Measurements from ENCODE around the gene DPRX.
"Not testable (repeated sequence)": the region's sequence is repeated elsewhere in the genome, so short reads cannot be mapped to it uniquely, and the experiment has no call there.

Gene DPRX

DNA sequence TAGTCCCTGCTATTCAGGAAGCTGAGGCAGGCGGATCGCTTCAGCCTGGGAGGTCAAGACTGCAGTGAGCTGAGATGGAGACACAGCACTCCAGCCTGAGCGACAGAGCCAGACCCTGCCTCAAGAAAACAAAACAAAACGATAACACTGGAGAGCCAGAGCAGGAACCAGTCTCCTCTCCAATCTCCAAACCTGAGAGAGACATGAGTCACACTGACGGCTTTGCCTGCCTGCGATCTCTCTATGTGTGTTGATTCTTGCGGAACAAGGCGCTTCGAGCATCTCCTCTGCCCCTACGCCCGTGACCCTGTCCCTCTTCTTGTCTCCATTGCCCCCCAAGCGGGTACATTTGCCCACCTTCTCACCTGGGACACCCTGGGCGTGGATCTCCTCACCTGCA, 15.6 kb downstream of the DPRX start:
- no peak for DNase-seq

DNA sequence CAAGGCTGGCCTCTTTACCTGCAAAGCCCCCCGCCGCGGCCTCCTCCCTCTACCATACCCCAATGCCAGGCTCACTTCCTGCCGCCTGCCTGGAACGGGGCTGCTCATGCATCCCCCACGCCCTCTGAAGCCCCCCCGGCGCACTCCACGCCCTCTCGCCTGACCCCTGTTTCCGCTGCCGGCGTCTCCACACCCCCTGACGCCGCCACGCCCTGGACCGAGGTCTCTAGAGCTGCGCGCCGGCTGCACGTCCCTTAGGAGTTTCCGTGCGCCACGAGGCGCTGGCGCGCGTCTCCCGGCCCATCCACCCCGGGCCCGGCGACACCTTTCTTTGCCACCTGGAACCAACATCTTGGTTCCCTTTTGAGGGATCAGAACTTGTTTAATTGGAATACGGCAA, 16.0 kb downstream of the DPRX start:
- no peak for DNase-seq

DNA sequence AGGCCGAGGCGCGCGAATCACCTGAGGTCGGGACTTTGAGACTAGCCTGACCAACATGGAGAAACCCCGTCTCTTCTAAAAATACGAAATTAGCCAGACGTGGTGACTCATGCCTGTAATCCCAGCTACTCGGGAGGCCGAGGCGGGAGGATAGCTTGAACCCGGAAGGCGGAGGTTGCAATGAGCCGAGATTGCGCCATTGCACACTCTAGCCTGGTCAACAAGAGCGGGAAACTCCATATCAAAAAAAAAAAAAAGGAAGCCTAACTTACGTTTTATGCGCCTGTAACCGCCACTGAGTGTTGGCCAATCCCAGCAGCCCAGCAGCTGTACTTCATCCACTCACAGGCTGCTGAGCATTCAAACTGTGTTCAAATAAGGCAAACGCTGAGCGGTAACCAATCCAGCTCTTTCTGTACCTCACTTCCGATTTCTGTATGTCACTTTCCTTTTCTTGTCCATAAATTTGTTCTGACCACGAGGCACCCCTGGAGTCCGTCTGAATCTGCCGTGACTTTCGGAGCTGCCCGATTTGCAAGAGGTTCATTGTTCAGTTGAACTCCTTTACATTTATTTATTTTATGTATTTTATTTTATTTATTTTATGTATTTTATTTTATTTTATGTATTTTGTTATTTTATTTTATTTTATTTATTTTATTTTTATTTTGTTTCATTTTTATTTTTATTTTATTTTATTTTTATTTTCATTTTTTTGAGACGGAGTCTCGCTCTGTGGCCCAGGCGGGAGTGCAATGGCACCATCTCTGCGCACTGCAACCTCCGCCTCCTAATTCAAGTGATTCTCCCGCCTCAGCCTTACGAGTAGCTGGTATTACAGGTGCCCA, 18.2 kb downstream of the DPRX start:
- DNase-seq = no peak

DNA sequence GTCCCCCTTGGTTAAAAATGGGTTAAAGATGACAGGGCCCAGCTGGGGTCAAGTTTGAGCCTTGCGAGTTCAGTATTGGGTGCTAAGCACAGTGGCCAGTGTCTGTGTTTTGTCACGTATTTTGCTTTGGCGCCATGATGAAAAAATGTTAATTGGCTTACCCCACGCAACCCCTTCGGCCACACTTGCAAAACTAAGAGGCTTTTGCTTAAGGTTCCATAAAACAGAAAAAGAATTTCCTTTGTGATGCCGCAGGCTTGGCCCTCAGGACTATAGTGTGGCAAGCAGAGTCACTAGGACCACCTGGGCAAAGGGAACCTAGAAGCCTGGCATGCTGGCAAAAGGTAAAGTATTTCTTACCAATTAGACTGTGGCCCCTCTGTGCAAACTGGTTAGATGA, 20.7 kb downstream of the DPRX start:
- DNase-seq = no peak

DNA sequence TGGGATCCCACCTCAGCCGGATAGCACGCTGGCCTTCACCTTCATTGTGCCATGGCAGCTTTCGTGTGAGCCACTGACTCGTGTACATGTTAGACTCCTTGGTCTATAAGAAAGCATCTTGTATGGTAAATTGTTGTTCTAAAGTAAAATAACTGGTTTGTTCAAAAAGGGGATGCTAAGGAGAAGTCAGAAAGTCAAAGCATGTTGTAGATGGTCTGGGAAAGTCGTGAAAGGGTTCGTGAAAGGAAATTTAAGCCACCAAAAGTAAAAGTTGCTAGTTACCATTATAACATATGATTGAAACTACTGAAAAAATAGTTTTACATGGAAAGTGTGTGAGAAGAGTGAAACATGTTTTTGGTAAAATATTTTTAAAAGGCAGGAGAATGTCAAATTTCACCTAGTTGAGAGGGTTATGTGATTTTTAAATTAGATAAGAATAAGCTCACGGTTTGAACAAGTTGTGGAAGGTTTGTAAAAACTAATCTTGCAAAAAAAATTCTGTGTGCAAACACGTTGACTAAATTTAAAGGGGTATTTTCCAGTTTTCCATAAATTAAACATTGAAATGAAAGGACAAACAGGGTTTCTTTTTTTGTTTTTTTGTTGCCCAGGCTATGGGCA, 23.4 kb downstream of the DPRX start:
- no peak for DNase-seq

DNA sequence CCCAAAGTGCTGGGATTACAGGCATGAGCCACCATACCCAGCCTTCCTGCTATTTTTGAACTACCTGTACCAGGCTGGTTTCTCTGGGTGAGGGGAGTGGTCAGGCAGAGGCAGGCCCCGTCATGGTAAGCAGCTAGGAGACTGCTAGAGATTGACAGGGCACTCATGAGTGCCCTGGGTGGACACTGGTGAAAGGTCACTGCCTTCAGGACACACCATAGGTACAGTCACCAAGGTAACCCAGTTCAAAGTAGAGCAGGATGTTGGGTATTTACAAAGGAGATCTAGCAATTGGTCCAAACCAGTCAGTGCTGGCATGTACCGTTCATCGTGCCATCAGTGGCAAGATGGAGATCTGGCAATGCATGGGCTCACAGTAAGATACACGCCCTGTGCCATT, 25.5 kb downstream of the DPRX start:
- no peak for DNase-seq

DNA sequence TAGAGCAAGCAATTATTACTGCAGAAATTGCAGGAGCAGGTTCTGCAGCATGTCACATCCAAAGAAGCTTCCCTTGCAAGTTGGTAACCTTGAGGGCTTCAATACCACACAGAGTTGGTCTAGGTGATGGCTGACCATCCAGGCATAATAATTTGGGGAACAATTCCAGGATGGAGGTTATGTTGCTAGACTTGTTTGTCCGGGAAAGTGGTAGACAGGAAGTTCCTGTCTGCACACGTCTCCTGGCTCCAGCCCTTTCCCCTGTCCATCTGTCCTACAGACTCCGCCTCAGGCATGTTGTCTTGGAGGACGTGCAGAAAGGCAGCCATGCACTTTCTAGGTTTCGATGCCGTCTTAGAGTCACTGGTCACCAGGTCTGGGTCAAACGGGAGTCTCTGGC, 26.0 kb downstream of the DPRX start:
- no peak for DNase-seq

DNA sequence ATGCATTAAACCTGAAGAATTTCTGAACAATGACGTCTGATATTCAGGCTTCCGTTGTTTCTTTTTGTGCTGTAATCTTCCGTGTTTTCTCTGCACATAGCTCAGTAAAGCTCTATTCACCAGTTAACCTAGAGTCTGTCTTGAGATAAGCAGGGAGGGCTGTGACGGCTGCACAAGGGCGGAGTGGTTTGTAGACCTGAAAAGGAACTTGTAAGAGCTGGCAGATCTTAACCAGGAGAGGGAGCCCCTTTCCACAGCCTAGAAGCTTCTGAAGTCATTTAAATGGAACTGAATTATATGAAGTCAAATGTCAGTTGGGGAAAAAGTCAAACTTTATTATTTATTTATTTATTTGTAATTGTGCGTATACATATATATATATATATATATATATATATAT, 27.5 kb downstream of the DPRX start:
- no peak for DNase-seq

DNA sequence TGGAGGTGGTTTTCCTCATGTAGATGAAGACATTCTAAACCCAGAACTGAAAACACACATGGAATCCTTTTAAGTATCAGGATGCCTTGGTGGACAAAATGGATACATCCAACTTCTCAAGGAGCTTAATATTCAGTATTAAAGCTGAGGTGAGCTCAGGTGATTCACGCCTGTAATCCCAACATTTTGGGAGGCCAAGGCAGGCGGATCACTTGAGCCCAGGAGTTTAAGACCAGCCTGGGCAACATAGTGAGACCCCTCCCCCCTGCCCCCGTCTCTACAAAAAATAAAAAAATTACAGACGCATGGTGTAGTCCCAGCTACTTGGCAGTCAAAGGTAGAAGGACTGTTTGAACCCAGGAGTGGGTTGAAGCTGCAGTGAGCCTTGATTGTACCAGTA, 28.8 kb downstream of the DPRX start:
- DNase-seq = no peak

DNA sequence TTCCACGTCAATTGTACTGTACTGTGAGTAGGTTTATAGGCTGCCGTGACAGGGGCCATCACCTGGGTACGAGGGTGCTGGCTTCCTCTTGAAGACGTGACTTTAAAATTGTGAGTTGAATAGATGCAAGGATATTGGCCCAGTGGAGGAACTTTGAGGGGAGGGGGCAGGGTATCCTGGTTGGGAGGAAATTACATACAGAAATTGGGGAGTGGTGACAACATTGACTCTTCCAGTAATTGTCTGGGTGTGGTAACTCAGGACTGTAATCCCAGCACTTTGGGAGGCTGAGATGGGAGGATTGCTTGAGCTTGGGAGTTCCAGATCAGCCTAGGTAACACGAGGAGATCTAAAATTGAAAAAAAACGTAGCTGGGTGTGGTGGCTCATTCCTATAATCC, 30.4 kb downstream of the DPRX start:
- no peak for DNase-seq

DNA sequence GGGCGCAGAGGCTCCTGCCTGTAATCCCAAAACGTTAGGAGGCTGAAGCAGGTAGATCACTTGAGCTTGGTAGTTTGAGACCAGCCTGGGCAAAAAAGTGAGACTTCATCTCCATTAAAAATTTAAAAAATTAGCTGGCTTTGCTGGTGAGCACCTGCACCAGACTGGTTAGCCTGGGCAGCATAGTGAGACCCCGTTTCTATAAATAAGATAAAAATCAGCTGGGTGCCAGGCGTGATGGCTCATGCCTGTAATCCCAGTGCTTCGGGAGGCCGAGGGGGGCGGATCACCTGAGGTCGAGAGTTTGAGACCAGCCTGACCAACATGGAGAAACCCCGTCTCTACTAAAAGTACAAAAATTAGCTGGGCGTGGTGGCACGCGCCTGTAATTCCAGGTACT, 32.4 kb downstream of the DPRX start:
- DNase-seq = no peak

DNA sequence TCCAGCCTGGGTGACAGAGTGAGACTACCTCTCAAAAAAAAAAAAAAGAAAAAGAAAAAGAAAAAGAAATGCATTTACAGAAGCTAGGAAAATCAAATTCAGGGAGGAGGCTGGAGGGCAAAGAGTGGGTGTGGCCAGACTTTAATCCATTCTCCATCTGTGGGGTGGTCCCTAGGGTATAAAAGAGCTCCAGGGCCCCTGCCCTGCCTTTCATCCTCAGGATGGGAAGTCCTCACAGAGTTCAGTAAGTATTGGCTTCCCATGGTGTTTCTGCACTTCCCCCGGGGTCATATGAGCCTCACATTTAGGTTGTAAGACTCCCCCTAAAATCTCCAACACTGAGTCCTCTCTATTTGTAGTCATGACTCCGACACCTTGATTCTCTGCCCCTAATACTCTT, 33.0 kb downstream of the DPRX start:
- no peak for DNase-seq

DNA sequence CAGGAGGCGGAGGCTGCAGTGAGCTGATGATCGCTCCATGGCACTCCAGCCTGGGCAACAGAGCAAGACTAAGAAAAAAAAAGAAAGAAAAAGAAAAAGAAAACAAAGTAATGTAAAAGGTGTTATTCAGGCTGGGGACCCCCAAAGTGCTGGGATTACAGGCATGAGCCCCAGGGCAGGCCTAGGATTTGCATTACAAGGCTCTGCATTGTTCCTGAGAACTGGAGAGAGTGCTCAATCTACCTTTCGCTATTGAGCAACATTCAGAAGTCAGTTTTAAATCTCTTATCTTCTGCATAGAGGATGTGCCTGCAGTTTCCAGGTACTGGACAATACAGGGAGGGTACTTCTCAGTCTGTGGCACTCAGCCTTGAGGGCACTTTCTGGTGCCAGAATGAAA, 34.5 kb downstream of the DPRX start:
- DNase-seq = not testable (repeated sequence)

DNA sequence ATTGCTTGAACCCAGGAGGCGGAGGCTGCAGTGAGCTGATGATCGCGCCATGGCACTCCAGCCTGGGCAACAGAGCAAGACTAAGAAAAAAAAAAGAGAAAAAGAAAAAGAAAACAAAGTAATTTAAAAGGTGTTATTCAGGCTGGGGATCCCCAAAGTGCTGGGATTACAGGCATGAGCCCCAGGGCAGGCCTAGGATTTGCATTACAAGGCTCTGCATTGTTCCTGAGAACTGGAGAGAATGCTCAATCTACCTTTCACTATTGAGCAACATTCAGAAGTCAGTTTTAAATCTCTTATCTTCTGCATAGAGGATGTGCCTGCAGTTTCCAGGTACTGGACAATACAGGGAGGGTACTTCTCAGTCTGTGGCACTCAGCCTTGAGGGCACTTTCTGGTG, 37.0 kb downstream of the DPRX start:
- DNase-seq = not testable (repeated sequence)

DNA sequence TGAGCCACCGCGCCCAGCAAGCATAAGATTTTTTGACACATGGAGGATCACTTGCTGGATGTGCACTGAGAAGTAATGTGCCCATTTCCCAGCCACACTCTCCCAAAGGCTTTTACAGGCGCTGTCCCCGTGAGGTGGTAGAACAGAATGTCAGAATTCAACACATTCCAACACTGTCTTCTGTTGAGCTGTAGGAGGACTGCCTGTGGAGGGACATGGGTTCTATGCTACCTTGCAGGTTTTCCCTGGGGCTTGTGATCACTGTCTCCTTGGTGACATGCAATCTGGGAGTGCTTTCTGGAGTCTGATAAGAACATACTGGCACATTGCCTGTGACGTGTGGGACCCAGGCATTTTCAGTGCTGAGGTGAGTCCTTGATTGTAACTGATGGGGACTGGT, 38.5 kb downstream of the DPRX start:
- no peak for DNase-seq

DNA sequence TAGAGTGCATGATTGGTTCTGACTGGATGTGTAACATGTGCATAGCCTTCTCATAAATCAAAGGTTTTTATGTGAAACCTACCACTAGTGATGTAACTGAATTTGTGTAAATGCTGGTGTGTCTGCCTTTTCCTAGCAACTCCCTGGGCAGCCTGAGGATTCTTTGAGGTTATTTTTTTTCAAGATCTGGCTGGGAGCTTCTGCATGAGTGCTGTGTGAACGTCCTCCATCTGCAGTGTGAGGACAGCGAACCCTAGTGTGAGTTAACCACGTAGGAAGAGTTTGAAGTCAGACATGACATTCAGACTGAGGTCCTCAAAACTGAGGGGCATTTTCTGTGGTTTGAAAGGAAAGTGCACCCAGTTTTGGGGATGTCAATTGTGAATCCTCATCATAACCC, 39.9 kb downstream of the DPRX start:
- no peak for DNase-seq
